ENCODE data around the gene XPO6. TPM values are rescaled to one million over a fixed set of nuclear protein-coding genes. Genes with fewer than 3 reads are reported as not detected.
"Not testable (repeated sequence)": the region's sequence is repeated elsewhere in the genome, so short reads cannot be mapped to it uniquely, and the experiment has no call there.

XPO6 gene
- total RNA-seq, 1 donor from 2014 or later: 236 TPM

DNA sequence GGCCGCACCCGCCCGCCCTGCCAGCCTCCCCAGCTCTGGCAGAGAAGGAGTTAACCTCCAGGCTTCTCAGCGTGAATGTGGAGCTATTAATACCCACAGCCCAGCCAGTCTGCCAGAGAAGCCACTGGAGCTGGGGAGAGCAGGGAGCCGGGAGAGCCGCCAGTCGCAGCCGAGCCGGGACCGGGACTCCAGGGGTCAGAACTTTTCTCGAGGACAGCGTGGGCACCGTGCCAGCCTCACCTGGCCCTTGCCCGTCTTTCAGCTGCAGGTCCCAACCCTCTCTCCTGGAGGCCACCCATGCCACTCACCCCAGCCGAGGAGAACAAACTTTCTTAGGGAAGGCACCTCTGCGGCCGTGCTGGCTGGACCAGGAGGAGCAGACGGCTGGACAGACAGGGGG lies 46.8 kb upstream of the XPO6 start:
- no peaks in the 10 kb centered on the region for H3K4me1 Mint-ChIP-seq
- CTCF ChIA-PET: no interaction called here
- peaks cover 29% of the 10 kb centered on the region for H3K27me3 Mint-ChIP-seq
- H3K4me3 Mint-ChIP-seq: no peak overlapping the region
- intact Hi-C loops (cut with micrococcal nuclease): no loop called here
- TF ChIP-seq, protein P1, sequence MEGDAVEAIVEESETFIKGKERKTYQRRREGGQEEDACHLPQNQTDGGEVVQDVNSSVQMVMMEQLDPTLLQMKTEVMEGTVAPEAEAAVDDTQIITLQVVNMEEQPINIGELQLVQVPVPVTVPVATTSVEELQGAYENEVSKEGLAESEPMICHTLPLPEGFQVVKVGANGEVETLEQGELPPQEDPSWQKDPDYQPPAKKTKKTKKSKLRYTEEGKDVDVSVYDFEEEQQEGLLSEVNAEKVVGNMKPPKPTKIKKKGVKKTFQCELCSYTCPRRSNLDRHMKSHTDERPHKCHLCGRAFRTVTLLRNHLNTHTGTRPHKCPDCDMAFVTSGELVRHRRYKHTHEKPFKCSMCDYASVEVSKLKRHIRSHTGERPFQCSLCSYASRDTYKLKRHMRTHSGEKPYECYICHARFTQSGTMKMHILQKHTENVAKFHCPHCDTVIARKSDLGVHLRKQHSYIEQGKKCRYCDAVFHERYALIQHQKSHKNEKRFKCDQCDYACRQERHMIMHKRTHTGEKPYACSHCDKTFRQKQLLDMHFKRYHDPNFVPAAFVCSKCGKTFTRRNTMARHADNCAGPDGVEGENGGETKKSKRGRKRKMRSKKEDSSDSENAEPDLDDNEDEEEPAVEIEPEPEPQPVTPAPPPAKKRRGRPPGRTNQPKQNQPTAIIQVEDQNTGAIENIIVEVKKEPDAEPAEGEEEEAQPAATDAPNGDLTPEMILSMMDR (IDR thresholded peaks at IDR 0.05): no peak
- POLR2A ChIA-PET: no interaction called here
- H3K27ac Mint-ChIP-seq: no peak overlapping the region
- no peaks in the 10 kb centered on the region for H3K36me3 Mint-ChIP-seq (ENCODE audit: low read depth)
- no peak for DNase-seq
- no peaks in the 10 kb centered on the region for H3K9me3 Mint-ChIP-seq
- no peak for ATAC-seq (ENCODE audit: low read depth)

DNA sequence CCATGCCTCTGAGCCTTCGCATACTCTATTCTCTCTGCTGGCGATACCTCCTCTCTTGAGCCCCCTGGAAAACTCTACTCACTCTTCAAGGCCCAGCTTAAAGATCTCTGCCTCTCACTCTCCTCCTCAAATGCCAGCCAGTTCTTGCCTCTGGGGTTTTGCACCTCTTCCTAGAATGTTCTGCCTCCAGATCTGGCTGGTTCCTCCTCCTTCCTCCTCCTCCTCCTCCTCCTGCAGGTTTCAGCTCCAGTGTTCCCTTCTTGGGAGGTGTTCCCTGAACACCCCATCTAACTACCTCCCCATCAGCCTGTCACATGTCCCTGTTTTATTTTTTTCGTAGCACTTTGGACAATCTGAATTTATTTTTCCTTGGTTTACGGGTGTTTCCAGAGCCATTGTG lies 45.5 kb upstream of the XPO6 start:
- DNase-seq: no peak
- TF ChIP-seq, protein P1 (IDR thresholded peaks at IDR 0.05): no peak
- ChIA-PET CTCF (no interaction called here), POLR2A (no interaction called here)
- no peak for ATAC-seq (ENCODE audit: low read depth)
- no peak overlapping the region for H3K27ac Mint-ChIP-seq
- no peaks in the 10 kb centered on the region for H3K4me1 Mint-ChIP-seq
- intact Hi-C loops (cut with micrococcal nuclease): no loop called here
- H3K9me3 Mint-ChIP-seq: peaks cover 7% of the 10 kb centered on the region
- peaks cover 25% of the 10 kb centered on the region for H3K27me3 Mint-ChIP-seq
- no peak overlapping the region for H3K4me3 Mint-ChIP-seq
- no peaks in the 10 kb centered on the region for H3K36me3 Mint-ChIP-seq (ENCODE audit: low read depth)

DNA sequence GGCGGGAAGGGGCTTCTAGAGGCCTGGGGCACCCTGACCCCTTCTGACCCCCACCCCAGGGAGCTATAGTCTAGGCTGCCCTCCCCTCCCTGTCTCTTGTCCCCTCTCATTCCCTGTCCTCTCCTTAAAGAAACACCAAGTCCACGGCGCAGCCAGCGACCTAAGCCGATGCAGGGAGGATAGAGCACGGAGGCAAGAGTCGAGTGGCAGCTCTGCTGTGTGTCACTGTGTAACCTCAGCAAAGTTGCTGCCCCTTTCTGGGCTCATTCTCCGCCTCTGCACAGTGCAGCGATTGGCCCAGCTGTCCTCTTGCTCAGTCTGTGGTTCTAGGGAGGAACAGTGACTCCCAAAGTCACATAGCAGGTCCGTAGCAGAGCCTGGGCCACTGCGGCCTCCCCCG lies 44.1 kb upstream of the XPO6 start:
- TF ChIP-seq, protein P1 (IDR thresholded peaks at IDR 0.05): no peak
- CTCF ChIA-PET: no interaction called here
- H3K27me3 Mint-ChIP-seq: peaks cover 21% of the 10 kb centered on the region
- H3K36me3 Mint-ChIP-seq (ENCODE audit: low read depth): no peaks in the 10 kb centered on the region
- H3K27ac Mint-ChIP-seq: no peak overlapping the region
- ATAC-seq (ENCODE audit: low read depth) (no peak), DNase-seq (no peak)
- intact Hi-C loops (cut with micrococcal nuclease): no loop called here
- POLR2A ChIA-PET: no interaction called here
- H3K4me1 Mint-ChIP-seq: no peaks in the 10 kb centered on the region
- H3K9me3 Mint-ChIP-seq: peaks cover 8% of the 10 kb centered on the region
- H3K4me3 Mint-ChIP-seq: no peak overlapping the region

DNA sequence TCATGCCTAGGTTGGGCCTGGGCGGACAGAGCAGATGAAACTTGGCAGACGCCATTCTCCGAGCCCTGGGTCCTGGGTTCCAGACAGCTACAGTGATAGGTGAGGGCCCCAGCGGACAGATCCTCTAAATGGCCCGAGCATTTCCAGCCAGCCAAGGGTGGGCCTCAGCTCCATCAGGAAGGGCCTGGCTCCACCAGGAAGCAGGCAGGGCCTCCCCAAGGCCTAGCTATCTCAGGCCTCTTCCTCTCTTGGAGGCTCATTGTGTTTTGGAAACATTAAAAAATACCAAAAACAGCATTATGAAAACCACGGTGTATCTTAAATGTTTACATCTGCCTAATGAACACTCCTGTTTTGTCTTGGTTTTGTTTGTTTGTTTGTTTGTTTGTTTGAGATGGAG lies 42.4 kb upstream of the XPO6 start:
- no peaks in the 10 kb centered on the region for H3K36me3 Mint-ChIP-seq (ENCODE audit: low read depth)
- CTCF ChIA-PET: no interaction called here

DNA sequence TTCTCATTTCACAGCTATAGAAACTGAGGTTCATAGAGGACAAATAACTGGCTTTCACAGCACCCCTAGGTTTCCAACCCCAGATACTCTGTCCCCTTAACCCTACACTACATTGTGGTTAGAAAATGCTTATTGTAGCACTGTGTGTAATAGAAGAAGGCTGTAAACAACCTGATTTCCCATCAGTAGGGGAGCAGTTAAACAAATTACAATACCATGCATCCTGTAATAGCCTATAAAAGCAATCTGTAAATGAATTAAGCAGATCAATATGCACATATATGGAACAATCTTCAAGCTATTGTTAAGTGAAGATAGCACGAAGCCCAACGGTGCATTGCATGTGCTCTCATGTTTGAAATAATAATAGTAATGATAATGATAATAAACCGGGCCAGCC lies 39.2 kb upstream of the XPO6 start:
- ChIA-PET CTCF (no interaction called here), POLR2A (no interaction called here)
- H3K4me1 Mint-ChIP-seq: no peaks in the 10 kb centered on the region
- no peak overlapping the region for H3K27ac Mint-ChIP-seq
- H3K4me3 Mint-ChIP-seq: no peak overlapping the region
- peaks cover 8% of the 10 kb centered on the region for H3K9me3 Mint-ChIP-seq
- TF ChIP-seq, protein P1 (IDR thresholded peaks at IDR 0.05): no peak
- H3K36me3 Mint-ChIP-seq (ENCODE audit: low read depth): no peaks in the 10 kb centered on the region
- peaks cover 10% of the 10 kb centered on the region for H3K27me3 Mint-ChIP-seq
- no peak for DNase-seq
- intact Hi-C loops (cut with micrococcal nuclease): no loop called here
- no peak for ATAC-seq (ENCODE audit: low read depth)

More for the DNA sequence above, 42.4 kb upstream of the XPO6 start:
- intact Hi-C loops (cut with micrococcal nuclease): no loop called here
- Mint-ChIP-seq H3K9me3 (peaks cover 8% of the 10 kb centered on the region), H3K4me3 (no peak overlapping the region), H3K4me1 (no peaks in the 10 kb centered on the region), H3K27me3 (peaks cover 20% of the 10 kb centered on the region), H3K27ac (no peak overlapping the region)
- ATAC-seq (ENCODE audit: low read depth) (no peak), DNase-seq (no peak)
- POLR2A ChIA-PET: no interaction called here
- TF ChIP-seq, protein P1 (IDR thresholded peaks at IDR 0.05): no peak

DNA sequence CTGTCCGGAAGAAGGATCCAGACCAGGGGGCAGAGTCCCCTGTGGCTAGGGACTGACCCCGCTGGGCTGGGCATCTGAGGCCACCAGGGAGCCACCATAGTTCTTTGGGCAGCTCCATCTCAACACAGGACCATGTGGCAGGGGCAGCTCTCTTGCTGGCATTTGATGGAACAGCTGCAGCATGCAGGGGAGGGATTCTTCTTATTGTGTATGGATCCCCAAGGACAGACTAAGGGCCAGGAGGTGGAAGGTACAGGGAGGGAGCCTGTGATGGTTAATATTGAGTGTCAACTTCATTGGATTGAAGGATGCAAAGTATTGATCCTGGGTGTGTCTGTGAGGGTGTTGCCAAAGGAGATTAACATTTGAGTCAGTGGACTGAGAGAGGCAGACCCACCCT lies 37.7 kb upstream of the XPO6 start:
- H3K36me3 Mint-ChIP-seq (ENCODE audit: low read depth); POLR2A ChIA-PET; DNase-seq; intact Hi-C loops (cut with micrococcal nuclease); H3K4me3 Mint-ChIP-seq; H3K4me1 Mint-ChIP-seq; CTCF ChIA-PET; H3K27ac Mint-ChIP-seq; H3K9me3 Mint-ChIP-seq; ATAC-seq (ENCODE audit: low read depth): not testable (repeated sequence)
- H3K27me3 Mint-ChIP-seq: peaks cover 12% of the 10 kb centered on the region

Data from activated B cell treated with CpG ODN at 0.5 μM for 24 hours (primary cell).